Measurements from ENCODE around the gene NUBPL.
"Not testable (repeated sequence)": the region's sequence is repeated elsewhere in the genome, so short reads cannot be mapped to it uniquely, and the experiment has no call there.

Gene NUBPL

GRCh38 chr14:31825459-31825858 is 264.3 kb downstream of the NUBPL start:
- no peak for DNase-seq

DNA sequence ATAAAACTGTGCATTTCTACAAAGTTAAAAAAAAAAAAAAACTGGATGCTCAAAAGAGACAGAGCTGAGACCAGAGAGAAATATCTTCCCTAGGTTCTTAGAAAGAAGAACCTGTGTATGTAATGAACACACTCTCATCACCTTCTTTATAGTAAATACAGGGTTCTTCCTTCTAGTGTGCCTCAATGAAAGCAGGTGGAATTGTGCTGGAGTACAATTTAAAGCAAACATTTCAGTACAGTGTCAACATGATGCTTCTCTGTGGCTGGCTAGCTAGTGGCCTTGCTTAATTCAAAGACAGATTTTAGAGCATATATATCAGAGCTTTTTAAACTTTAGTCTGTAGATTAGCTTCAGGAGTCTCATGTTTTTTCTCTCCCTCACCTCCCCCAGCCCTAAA is 266.1 kb downstream of the NUBPL start:
- DNase-seq, result no peak

DNA sequence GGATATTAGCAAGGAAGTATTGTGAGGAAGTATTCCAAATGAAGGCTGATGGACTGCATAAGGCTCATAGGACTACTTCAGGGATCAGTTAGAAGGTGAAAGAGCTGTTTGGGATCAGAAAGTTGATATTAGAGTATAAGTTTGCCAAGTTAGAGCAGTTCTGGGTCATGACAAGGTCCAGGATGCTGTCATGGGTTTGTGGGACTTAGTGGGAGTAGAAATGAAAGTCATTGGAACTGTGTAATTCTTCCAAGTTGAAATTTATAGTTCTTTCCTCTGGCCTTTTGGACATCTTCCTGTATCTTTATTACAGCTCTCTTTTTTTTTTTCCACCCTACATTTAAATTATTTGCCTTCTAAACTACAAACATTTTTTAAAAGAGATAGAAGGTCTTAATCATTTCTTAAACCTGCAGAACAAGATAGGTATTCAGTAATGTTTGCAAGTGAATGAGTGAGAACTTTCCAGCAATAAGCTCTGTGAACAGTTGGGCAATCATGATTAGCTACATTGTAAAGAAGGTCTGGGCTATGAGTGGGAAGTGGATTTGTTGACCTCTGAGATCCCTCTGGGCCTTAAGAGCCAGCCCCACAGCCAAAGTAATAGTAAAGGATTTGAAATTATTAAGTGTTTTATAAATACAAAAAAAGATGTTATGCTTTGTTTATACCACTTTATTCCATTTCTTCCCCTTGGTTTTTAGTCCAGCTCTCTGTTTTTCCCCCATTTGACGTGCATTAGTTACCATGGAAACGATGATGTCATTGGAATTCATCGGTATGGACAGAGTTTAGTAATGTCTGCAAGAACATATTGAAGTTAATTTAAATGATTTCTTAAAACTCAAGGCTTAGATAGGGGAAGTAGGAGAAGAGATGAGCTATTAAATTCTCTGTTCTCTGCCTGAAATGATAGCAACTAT is 268.0 kb downstream of the NUBPL start:
- no peak for DNase-seq

DNA sequence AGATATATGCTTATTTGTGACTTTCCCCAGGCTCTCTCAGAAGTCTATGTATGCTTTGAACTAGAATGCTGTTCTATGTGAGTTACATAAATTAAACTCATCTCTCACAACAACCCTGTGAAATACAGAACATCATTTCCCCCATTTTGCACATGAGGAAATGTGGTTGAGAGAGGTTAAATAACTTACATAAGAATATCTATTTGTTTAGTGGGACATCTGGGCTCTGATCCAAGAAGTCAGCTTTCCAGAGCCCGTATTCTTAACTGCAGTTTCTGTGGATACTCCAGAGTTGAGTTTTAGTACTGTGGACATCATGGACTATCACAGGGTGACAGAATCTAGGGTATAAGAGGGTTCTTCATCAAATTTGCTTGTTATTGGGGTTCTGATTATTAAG is 273.4 kb downstream of the NUBPL start:
- DNase-seq, result no peak

GRCh38 chr14:31835049-31835448 is 273.8 kb downstream of the NUBPL start:
- DNase-seq, result no peak

GRCh38 chr14:31837031-31837430 is 275.8 kb downstream of the NUBPL start:
- no peak for DNase-seq

DNA sequence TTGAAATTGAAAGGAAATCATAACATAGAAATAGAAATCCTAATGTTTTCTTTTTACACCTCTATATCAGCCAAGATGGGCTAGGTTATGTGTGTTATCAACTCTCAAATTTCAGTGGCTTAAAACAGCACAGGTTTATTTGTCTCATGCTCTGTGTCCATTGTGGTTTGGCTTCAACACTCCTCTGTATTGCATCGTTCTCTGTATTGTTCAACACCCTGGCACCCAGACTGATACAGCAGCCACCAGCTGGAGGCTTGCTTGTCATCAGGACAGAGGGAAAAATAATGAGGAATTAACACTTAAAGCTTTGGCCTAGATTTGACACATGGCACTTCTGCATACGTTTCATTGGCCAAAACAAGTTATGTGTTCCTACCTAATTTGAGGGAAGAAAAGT is 281.7 kb downstream of the NUBPL start:
- DNase-seq, result no peak

GRCh38 chr14:31843361-31844091 is 282.3 kb downstream of the NUBPL start:
- no peak for DNase-seq

GRCh38 chr14:31854508-31855075 is 293.4 kb downstream of the NUBPL start:
- DNase-seq, result no peak

- DNase-seq, result no peak
Measured at GRCh38 chr14:31855262-31855661, 294.1 kb downstream of the NUBPL start.

GRCh38 chr14:31856003-31856402 is 294.8 kb downstream of the NUBPL start:
- DNase-seq, result not testable (repeated sequence)

DNA sequence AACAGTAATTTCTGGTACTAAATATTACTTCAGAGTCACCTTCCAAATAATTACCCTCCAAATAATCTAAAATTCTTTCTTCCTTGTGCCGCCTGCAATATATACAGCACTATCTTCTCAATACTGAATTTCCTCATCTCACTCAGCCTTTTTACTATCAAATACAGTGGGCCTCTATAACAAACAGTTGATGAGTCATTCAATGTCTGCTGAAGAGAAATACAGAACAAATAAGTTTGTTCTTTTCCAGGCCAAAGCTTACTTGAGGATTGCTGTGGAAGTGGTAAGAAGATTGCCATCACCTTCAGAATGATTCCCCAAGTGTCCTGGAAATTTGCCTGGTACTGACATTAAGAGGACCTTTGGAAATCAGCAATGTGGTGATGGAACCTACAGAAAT is 297.7 kb downstream of the NUBPL start:
- DNase-seq, result no peak

DNA sequence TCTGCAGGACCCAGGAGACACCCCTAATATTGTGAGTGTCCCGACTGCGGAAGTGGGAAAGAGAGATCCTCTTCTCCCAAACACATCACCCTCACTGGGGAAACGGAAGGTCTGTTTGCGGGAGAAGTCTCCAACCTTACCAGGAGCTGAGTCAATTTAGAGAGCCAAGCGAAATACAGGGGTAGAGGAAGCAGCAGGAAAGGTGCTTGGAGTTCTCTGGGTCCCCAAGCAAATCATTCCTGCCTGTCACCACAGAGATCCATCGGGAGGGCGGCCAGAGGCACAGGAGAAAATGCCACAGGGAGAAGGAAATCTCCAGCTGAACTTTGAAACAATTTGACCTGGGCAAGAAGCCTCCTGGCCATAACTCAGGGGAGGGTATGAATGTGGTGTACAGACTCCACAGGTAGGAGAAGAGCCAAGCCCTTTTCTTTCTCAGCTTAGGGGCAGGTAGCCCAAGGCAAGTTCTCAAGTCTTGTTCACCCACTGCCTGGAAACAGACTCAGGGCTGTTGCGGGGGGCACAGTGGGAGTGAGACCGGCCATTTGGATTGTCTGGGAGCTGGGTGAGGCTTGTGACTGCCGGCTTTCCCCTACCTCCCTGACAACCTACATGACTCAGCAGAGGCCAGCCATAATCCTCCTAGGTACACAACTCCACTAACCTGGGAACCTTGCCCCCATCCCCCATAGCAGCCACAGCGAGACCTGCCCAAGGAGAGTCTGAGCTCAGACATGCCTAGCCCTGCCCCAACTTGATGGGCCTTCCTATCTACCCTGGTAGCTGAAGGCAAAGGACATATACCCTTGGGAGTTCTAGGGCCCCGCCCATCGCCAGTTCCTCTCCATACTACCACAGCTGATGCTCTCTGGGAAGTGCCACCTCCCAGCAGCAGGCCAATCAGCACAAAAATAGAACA is 304.0 kb downstream of the NUBPL start:
- DNase-seq, result no peak

DNA sequence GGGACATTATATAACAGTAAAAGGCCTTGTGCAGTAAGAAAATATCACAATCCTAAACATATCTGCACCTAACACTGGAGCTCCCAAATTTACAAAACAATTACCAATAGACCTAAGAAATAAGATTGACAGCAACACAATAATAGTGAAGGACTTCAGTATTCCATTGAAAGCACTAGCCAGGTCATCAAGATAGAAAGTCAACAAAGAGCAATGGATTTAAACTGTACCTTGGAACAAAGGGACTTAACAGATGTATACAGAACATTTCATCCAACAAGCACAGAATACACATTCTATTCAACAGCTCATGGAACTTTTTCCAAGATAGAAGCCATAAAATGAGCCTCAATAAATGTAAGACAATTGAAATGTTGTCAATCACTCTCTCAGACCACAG is 306.4 kb downstream of the NUBPL start:
- DNase-seq, result no peak

DNA sequence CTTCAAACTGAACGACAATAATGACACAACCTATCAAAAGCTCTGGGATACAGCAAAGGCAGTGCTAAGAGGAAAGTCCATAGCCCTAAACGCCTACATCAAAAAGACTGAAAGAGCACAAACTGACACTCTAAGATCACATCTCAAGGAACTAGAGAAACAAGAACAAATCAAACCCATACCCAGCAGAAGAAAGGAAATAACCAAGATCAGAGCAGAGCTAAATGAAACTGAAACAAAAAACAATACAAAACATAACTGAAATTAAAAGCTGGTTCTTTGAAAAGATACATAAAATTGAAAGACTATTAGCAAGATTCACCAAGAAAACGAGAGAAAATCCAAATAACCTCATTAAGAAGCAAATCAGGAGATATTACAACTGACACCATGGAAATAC is 306.9 kb downstream of the NUBPL start:
- not testable (repeated sequence) for DNase-seq

GRCh38 chr14:31876741-31877140 is 315.5 kb downstream of the NUBPL start:
- no peak for DNase-seq

GRCh38 chr14:31877255-31877798 is 316.1 kb downstream of the NUBPL start:
- no peak for DNase-seq

DNA sequence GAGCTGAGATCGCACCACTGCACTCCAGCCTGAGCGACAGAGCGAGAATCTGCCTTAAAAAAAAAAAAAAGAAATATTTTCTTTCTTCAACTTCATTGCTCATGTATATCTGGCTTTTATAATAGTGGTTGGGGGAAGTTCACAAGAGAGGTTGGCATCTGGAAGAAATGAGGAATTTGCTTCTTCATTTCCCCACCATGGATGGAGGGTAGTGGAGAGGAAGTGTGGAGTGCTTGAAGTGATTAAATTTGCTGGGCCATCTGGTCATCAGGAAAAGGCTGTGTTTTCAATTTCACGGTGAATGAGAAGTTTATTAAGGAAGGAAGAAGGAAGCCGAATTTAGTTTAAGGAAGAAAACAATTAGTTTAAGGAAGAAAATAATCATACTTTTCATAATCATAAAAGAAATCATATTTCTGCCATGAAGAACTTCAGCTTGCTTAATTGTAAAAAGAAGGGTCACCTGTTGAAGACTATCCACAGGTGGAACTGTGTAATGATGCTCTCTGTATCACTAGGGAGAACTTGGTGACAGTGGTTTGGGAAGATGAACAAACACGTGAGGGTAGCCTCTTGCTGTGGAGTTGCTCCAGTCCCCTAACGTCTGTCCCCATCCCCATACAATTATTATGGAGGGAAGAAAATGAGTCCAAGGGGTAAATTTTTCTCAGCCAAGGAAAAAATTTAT is 318.6 kb downstream of the NUBPL start:
- DNase-seq, result no peak

GRCh38 chr14:31880935-31881334 is 319.7 kb downstream of the NUBPL start:
- DNase-seq, result no peak

GRCh38 chr14:31881531-31882310 is 320.5 kb downstream of the NUBPL start:
- no peak for DNase-seq

- DNase-seq, result no peak
Measured at GRCh38 chr14:31884238-31884637, 323.0 kb downstream of the NUBPL start.

All from activated gamma-delta T cell (primary cell).